Measurements from ENCODE around the gene ALDH2. TPM values are rescaled to one million over a fixed set of nuclear protein-coding genes. Genes with fewer than 3 reads are reported as not detected.

ALDH2 gene
- total and polyA plus RNA-seq, 10 of the 15 experiments (the other 5 are each of a cell fraction or from before 2014, with no cell fraction given): 1.4 to 16.4 (median 8.7) TPM

GRCh38 chr12:111792155-111792855 is 25.6 kb downstream of the ALDH2 start:
- Histone ChIP-seq H3K4me2 (ENCODE audit: control insufficient read depth, insufficient read depth) (no peak overlapping the region), H3K4me3 (no peak overlapping the region), H4K20me1 (ENCODE audit: control insufficient read depth, insufficient read depth) (no peaks in the 10 kb centered on the region), H3K27ac (ENCODE audit: control insufficient read depth, insufficient read depth) (no peak overlapping the region), H3K4me1 (ENCODE audit: control insufficient read depth, insufficient read depth, low read length) (no peaks in the 10 kb centered on the region), H3K36me3 (ENCODE audit: control insufficient read depth in 2 of 2, insufficient read depth in 2 of 2, low read length in 1 of 2) (no peaks in the 10 kb centered on the region), H2AFZ (ENCODE audit: control insufficient read depth, low read depth, low read length) (no peak overlapping the region), H3K27me3 (replicated peaks in 1 of 2; ENCODE audit: control insufficient read depth in 2 of 2, insufficient read depth in 2 of 2, low read length in 1 of 2) (no peaks in the 10 kb centered on the region), H3K9me3 (replicated peaks; ENCODE audit: control insufficient read depth, insufficient read depth, low read length) (no peaks in the 10 kb centered on the region), H3K79me2 (ENCODE audit: control insufficient read depth, insufficient read depth, low read length) (no peaks in the 10 kb centered on the region), H3K9ac (ENCODE audit: control insufficient read depth, insufficient read depth, low read length) (no peak overlapping the region)
- ChIA-PET POLR2A (no interaction called here), SMC1A (ENCODE audit: uncharacterized antibody, unreplicated experiment) (no interaction called here), RAD21 (ENCODE audit: unreplicated experiment) (interaction anchor here (1.0 to 1.2 kb wide), 3 partner anchors 20 to 41 kb away, joined by 3 to 4 read pairs (median 3); no protein-coding TSS in a partner anchor), CTCF (interaction anchor here (2.8 kb wide), 1 partner anchor 21 kb away, joined by 9 read pairs; no protein-coding TSS in a partner anchor)
- in situ Hi-C loops (cut with MboI) (no loop called here), intact Hi-C loops (cut with micrococcal nuclease; ENCODE audit: unreplicated experiment) (no loop called here)
- ATAC-seq: no peak
- TF ChIP-seq ATF2 (IDR thresholded peaks at IDR 0.05; ENCODE audit: low read length): no peak
- no peak for TF ChIP-seq ETV6 (conservative IDR thresholded peaks at IDR 0.05 in 1 of 2, IDR thresholded peaks at IDR 0.05 in 1 of 2; ENCODE audit: borderline replicate concordance in 1 of 2, low read depth in 1 of 2)
- no peak for TF ChIP-seq STAT3 (IDR thresholded peaks at IDR 0.05; ENCODE audit: low read depth, low read length)
- TF ChIP-seq, protein P1, sequence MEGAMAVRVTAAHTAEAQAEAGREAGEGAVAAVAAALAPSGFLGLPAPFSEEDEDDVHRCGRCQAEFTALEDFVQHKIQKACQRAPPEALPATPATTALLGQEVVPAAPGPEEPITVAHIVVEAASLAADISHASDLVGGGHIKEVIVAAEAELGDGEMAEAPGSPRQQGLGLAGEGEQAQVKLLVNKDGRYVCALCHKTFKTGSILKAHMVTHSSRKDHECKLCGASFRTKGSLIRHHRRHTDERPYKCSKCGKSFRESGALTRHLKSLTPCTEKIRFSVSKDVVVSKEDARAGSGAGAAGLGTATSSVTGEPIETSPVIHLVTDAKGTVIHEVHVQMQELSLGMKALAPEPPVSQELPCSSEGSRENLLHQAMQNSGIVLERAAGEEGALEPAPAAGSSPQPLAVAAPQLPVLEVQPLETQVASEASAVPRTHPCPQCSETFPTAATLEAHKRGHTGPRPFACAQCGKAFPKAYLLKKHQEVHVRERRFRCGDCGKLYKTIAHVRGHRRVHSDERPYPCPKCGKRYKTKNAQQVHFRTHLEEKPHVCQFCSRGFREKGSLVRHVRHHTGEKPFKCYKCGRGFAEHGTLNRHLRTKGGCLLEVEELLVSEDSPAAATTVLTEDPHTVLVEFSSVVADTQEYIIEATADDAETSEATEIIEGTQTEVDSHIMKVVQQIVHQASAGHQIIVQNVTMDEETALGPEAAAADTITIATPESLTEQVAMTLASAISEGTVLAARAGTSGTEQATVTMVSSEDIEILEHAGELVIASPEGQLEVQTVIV (IDR thresholded peaks at IDR 0.05; ENCODE audit: borderline replicate concordance, partially characterized antibody): no peak
- no peak for TF ChIP-seq E2F8 (IDR thresholded peaks at IDR 0.05; ENCODE audit: low read depth, partially characterized antibody)
- no peak for FAIRE-seq
- BruUV-seq (replicated peaks): no TSS peak
- no peak for DNase-seq (ENCODE audit: low read depth, low spot score)
- WGBS (ENCODE audit: insufficient coverage, insufficient replicate concordance, low lambda C conversion rate, missing lambda C conversion rate): 85% methylated on average over 27 of the region's 27 CpGs

All from GM12878 (cell line).